CD14-positive monocyte (primary cell): Measurements from ENCODE around the gene CNTNAP2. TPM values are rescaled to one million over a fixed set of nuclear protein-coding genes. Genes with fewer than 3 reads are reported as not detected.

Source experiments
- DNase-seq, 3 donors: peaks; one replicate each; pipeline ENCODE4 v3.0.0-alpha.2; 2011 to 2022
- H2AFZ ChIP-seq: 2 replicates; pipeline ENCODE4 v1.6.0; 2012; ENCODE audit warnings: mild to moderate bottlenecking, low read depth, low read length, inconsistent platforms; ENCODE audit not compliant: insufficient read depth, poor library complexity, severe bottlenecking
- H3K27ac ChIP-seq, 2 donors: 1 replicate in 1 of 2; 2 replicates in 1 of 2; pipeline ENCODE4 v1.5.1; 2012 to 2013; ENCODE audit warnings: low read length in 2 of 2, control low read depth in 1 of 2, inconsistent platforms in 1 of 2, low read depth in 1 of 2, mild to moderate bottlenecking in 1 of 2
- H3K27me3 ChIP-seq, 2 donors: one replicate each; pipeline versions ENCODE4 v1.6.0 to v1.6.1; 2011 to 2013; ENCODE audit warnings: low read length in 2 of 2; ENCODE audit not compliant: control insufficient read depth in 2 of 2, insufficient read depth in 2 of 2
- H3K36me3 ChIP-seq, 2 donors: replicated peaks in 1 of 2; 1 replicate in 1 of 2; 2 replicates in 1 of 2; pipeline versions ENCODE4 v1.5.1 to v1.6.1; 2012 to 2013; ENCODE audit warnings: low read length in 2 of 2, control low read depth in 1 of 2, inconsistent platforms in 1 of 2, mild to moderate bottlenecking in 1 of 2; ENCODE audit not compliant: insufficient read depth in 2 of 2, control insufficient read depth in 1 of 2
- H3K4me1 ChIP-seq, 2 donors: 1 replicate in 1 of 2; 2 replicates in 1 of 2; pipeline versions ENCODE4 v1.5.1 to v1.6.1; 2012 to 2013; ENCODE audit warnings: low read length in 2 of 2, control low read depth in 1 of 2, inconsistent platforms in 1 of 2, mild to moderate bottlenecking in 1 of 2, moderate library complexity in 1 of 2; ENCODE audit not compliant: insufficient read depth in 2 of 2, control insufficient read depth in 1 of 2
- H3K4me2 ChIP-seq: replicated peaks from 2 replicates; pipeline ENCODE3; 2012; ENCODE audit warnings: low read length, moderate library complexity, mild to moderate bottlenecking; ENCODE audit not compliant: poor library complexity, severe bottlenecking; ENCODE audit errors: extremely low read depth
- H3K4me3 ChIP-seq, 3 experiments: fragments of 200-600 bp in 1 of 3; sonication (generic) in 1 of 3; replicated peaks in 1 of 3; 1 replicate in 2 of 3; 2 replicates in 1 of 3; pipeline ENCODE4 v1.5.1; 2011 to 2013; ENCODE audit warnings: low read length in 3 of 3, mild to moderate bottlenecking in 3 of 3, control low read depth in 2 of 3, low read depth in 2 of 3, inconsistent platforms in 1 of 3, moderate library complexity in 1 of 3
- H3K79me2 ChIP-seq: 2 replicates; pipeline ENCODE4 v1.6.0; 2012; ENCODE audit warnings: mild to moderate bottlenecking, control low read depth, inconsistent platforms, low read length, moderate library complexity; ENCODE audit not compliant: insufficient read depth
- H3K9ac ChIP-seq: 2 replicates; pipeline ENCODE4 v1.6.0; 2017; ENCODE audit warnings: low read length, mild to moderate bottlenecking; ENCODE audit not compliant: insufficient read depth, poor library complexity, severe bottlenecking
- H3K9me3 ChIP-seq, 2 donors: replicated peaks in 1 of 2; 1 replicate in 1 of 2; 2 replicates in 1 of 2; pipeline versions ENCODE4 v1.5.1 to v1.6.1; 2012 to 2013; ENCODE audit warnings: low read length in 2 of 2, control low read depth in 1 of 2; ENCODE audit not compliant: control insufficient read depth in 1 of 2, insufficient read depth in 1 of 2
- H4K20me1 ChIP-seq: 2 replicates; pipeline ENCODE4 v1.6.0; 2012; ENCODE audit warnings: mild to moderate bottlenecking, low read length, control low read depth, moderate library complexity; ENCODE audit not compliant: insufficient read depth
- H3K27ac Mint-ChIP-seq, 7 donors: one replicate each; pipeline ENCODE4 v1.8.0; 2020; ENCODE audit warnings: mild to moderate bottlenecking in 7 of 7, mixed read lengths in 7 of 7, moderate library complexity in 6 of 7, inconsistent platforms in 2 of 7
- H3K27me3 Mint-ChIP-seq, 3 donors: one replicate each; pipeline ENCODE4 v1.8.0; 2021 to 2022; ENCODE audit warnings: low read depth in 3 of 3, mild to moderate bottlenecking in 3 of 3, mixed read lengths in 3 of 3, moderate library complexity in 3 of 3, inconsistent platforms in 1 of 3
- H3K36me3 Mint-ChIP-seq, 2 donors: one replicate each; pipeline ENCODE4 v1.8.0; 2020; ENCODE audit warnings: mixed read lengths in 2 of 2, inconsistent platforms in 1 of 2, mild to moderate bottlenecking in 1 of 2
- H3K4me1 Mint-ChIP-seq: one replicate; pipeline ENCODE4 v1.8.0; 2020; ENCODE audit warnings: mild to moderate bottlenecking, mixed read lengths
- H3K4me3 Mint-ChIP-seq, 2 donors: one replicate each; pipeline ENCODE4 v1.8.0; 2020; ENCODE audit warnings: mild to moderate bottlenecking in 2 of 2, mixed read lengths in 2 of 2, moderate library complexity in 1 of 2
- H3K9me3 Mint-ChIP-seq, 7 donors: one replicate each; pipeline ENCODE4 v1.8.0; 2020 to 2022; ENCODE audit warnings: mixed read lengths in 7 of 7, mild to moderate bottlenecking in 6 of 7, moderate library complexity in 6 of 7, inconsistent platforms in 2 of 7
- CTCF ChIP-seq: fragments of 200-600 bp; IDR thresholded peaks from one replicate; pipeline ENCODE4 v1.8.0; 2022; ENCODE audit warnings: antibody characterized with exemption, mild to moderate bottlenecking
- WGBS: methylation state at CpG from one replicate; pipeline ENCODE4 v1.1.5; 2013; ENCODE audit warnings: missing lambda C conversion rate; ENCODE audit not compliant: insufficient coverage; 5-methylcytosine and 5-hydroxymethylcytosine counted together
- intact Hi-C, 2 donors: fragments of 100-400 bp; cut with micrococcal nuclease; formaldehyde crosslinking; loops; one replicate each; pipeline versions ENCODE4 v1.15.0 to v1.15.1; 2023
- polyA plus RNA-seq, 3 donors: library from polyadenylated mRNA; depleted of rRNA in 1 of 3; unstranded in 2 of 3; stranded (reverse) in 1 of 3; fragments of 300-500 nt in 2 of 3; fragments of >200 nt in 1 of 3; fragmentation: Illumina TruSeq in 2 of 3; gene quantifications; 1 replicate in 2 of 3; 2 replicates in 1 of 3; pipeline ENCODE4 v1.2.3, GENCODE V29; 2012 to 2021

The CNTNAP2 gene
- polyA plus RNA-seq, 3 donors: 0.01 TPM; not detected in 2

- Histone ChIP-seq H3K36me3 (no peaks in the 10 kb centered on the region), H3K4me2 (no peak overlapping the region), H4K20me1 (no peaks in the 10 kb centered on the region), H3K27ac (no peak overlapping the region), H3K9ac (no peak overlapping the region), H2AFZ (no peak overlapping the region), H3K9me3 (no peaks in the 10 kb centered on the region), H3K4me3 (no peak overlapping the region), H3K79me2 (no peaks in the 10 kb centered on the region), H3K4me1 (no peaks in the 10 kb centered on the region), H3K27me3 (no peaks in the 10 kb centered on the region)
- no peak overlapping the region for H3K27ac Mint-ChIP-seq
- no peak for DNase-seq
- 92% methylated on average over 4 of the region's 7 CpGs for WGBS
- H3K36me3 Mint-ChIP-seq: no peaks in the 10 kb centered on the region
- intact Hi-C loops: no loop called here
- TF ChIP-seq CTCF: no peak
- H3K4me3 Mint-ChIP-seq: no peak overlapping the region
- H3K4me1 Mint-ChIP-seq: no peaks in the 10 kb centered on the region
- H3K9me3 Mint-ChIP-seq: peaks cover 0 to 4% (median 0%) of the 10 kb centered on the region in 7 donors
- H3K27me3 Mint-ChIP-seq: peaks cover 1 to 4% (median 2%) of the 10 kb centered on the region in 3 donors
Measured at GRCh38 chr7:146411975-146412374, 295.4 kb downstream of the CNTNAP2 start.

GRCh38 chr7:146412781-146413180 is 296.2 kb downstream of the CNTNAP2 start:
- H4K20me1 ChIP-seq: no peaks in the 10 kb centered on the region
- H3K4me1 Mint-ChIP-seq: no peaks in the 10 kb centered on the region
- H3K27ac Mint-ChIP-seq: no peak overlapping the region
- intact Hi-C loops: no loop called here
- no peaks in the 10 kb centered on the region for H3K36me3 Mint-ChIP-seq
- H2AFZ ChIP-seq: no peak overlapping the region
- no CpG with 5 or more reads among the region's 3 CpGs for WGBS
- no peak overlapping the region for H3K4me3 ChIP-seq
- no peaks in the 10 kb centered on the region for H3K9me3 ChIP-seq
- peaks cover 0 to 4% (median 0%) of the 10 kb centered on the region in 7 donors for H3K9me3 Mint-ChIP-seq
- H3K27ac ChIP-seq: no peak overlapping the region
- no peaks in the 10 kb centered on the region for H3K79me2 ChIP-seq
- H3K27me3 ChIP-seq: no peaks in the 10 kb centered on the region
- no peaks in the 10 kb centered on the region for H3K36me3 ChIP-seq
- H3K4me1 ChIP-seq: no peaks in the 10 kb centered on the region
- H3K4me3 Mint-ChIP-seq: no peak overlapping the region
- TF ChIP-seq CTCF: no peak
- peaks cover 2 to 4% (median 3%) of the 10 kb centered on the region in 3 donors for H3K27me3 Mint-ChIP-seq
- H3K9ac ChIP-seq: no peak overlapping the region
- DNase-seq: no peak
- H3K4me2 ChIP-seq: no peak overlapping the region
